ENCODE results near the gene SETD1B. TPM values are rescaled to one million over a fixed set of nuclear protein-coding genes. Genes with fewer than 3 reads are reported as not detected.
A peak's percentile ranks its signal among the peaks of the same experiment; 100 is the strongest.

SETD1B gene
- total RNA-seq, 5 donors from 2014 or later (not counting 1 experiment from before 2014, with no cell fraction given), result 87.7 to 106 (median 96.0) TPM

GRCh38 chr12:121823101-121823726, 19.4 kb downstream of the SETD1B start:
- H3K27ac Mint-ChIP-seq, result no peak overlapping the region
- peaks cover 3 to 17% (median 8%) of the 10 kb centered on the region in 3 donors for H3K4me1 Mint-ChIP-seq
- H3K4me3 Mint-ChIP-seq, result no peak overlapping the region
- H3K27me3 ChIP-seq (replicated peaks in 1 of 2; ENCODE audit: control insufficient read depth in 2 of 2, extremely low read depth in 1 of 2, insufficient read depth in 2 of 2, low read length in 1 of 2), result no peaks in the 10 kb centered on the region
- no peak overlapping the region for H3K27ac ChIP-seq (ENCODE audit: low read length)
- H3K36me3 ChIP-seq (ENCODE audit: control insufficient read depth in 2 of 2, extremely low read depth in 1 of 2, insufficient read depth in 1 of 2, low read length in 1 of 2), result peaks cover 37 to 81% of the 10 kb centered on the region in 2 donors
- no peaks in the 10 kb centered on the region for H3K9me3 ChIP-seq
- DNase-seq (no peak), ATAC-seq (replicated peaks in 1 of 4) (peak in 1 of 4 experiments; percentile 18)
- WGBS (ENCODE audit: insufficient coverage), result 97% methylated on average over 25 of the region's 36 CpGs
- ChIA-PET CTCF (interaction anchor here in 1 of 2 donors (1.0 to 1.2 kb wide), 2 partner anchors 11 to 65 kb away, joined by 3 read pairs; no protein-coding TSS in a partner anchor), POLR2A (no interaction called here)
- H3K9me3 Mint-ChIP-seq, result no peaks in the 10 kb centered on the region
- peaks cover 36% of the 10 kb centered on the region for H3K36me3 Mint-ChIP-seq
- H3K4me3 ChIP-seq (ENCODE audit: control insufficient read depth in 1 of 2, extremely low read depth in 1 of 2, low read length in 1 of 2), result no peak overlapping the region
- no peaks in the 10 kb centered on the region for H3K4me1 ChIP-seq (ENCODE audit: control insufficient read depth in 1 of 2, extremely low read depth in 1 of 2, insufficient read depth in 2 of 2, low read length in 2 of 2)
- H3K27me3 Mint-ChIP-seq, result no peaks in the 10 kb centered on the region

GRCh38 chr12:121823727-121824115, 19.9 kb downstream of the SETD1B start:
- H3K27ac Mint-ChIP-seq, result no peak overlapping the region
- Histone ChIP-seq H3K36me3 (ENCODE audit: control insufficient read depth in 2 of 2, extremely low read depth in 1 of 2, insufficient read depth in 1 of 2, low read length in 1 of 2) (peaks cover 41 to 85% of the 10 kb centered on the region in 2 donors), H3K4me1 (ENCODE audit: control insufficient read depth in 1 of 2, extremely low read depth in 1 of 2, insufficient read depth in 2 of 2, low read length in 2 of 2) (no peaks in the 10 kb centered on the region), H3K27ac (ENCODE audit: low read length) (no peak overlapping the region), H3K9me3 (no peaks in the 10 kb centered on the region), H3K4me3 (ENCODE audit: control insufficient read depth in 1 of 2, extremely low read depth in 1 of 2, low read length in 1 of 2) (no peak overlapping the region), H3K27me3 (replicated peaks in 1 of 2; ENCODE audit: control insufficient read depth in 2 of 2, extremely low read depth in 1 of 2, insufficient read depth in 2 of 2, low read length in 1 of 2) (no peaks in the 10 kb centered on the region)
- ChIA-PET POLR2A (interaction anchor here in 1 of 2 donors (0.5 kb wide), 1 partner anchor 18 kb away, joined by 5 read pairs; no protein-coding TSS in a partner anchor), CTCF (interaction anchor here in 1 of 2 donors (1.0 to 1.2 kb wide), 2 partner anchors 12 to 64 kb away, joined by 3 read pairs; no protein-coding TSS in a partner anchor)
- 98% methylated on average over 7 of the region's 12 CpGs for WGBS (ENCODE audit: insufficient coverage)
- H3K9me3 Mint-ChIP-seq, result no peaks in the 10 kb centered on the region
- peaks cover 42% of the 10 kb centered on the region for H3K36me3 Mint-ChIP-seq
- no peak overlapping the region for H3K4me3 Mint-ChIP-seq
- no peaks in the 10 kb centered on the region for H3K27me3 Mint-ChIP-seq
- H3K4me1 Mint-ChIP-seq, result peaks cover 8 to 22% (median 13%) of the 10 kb centered on the region in 3 donors
- ATAC-seq (replicated peaks in 1 of 4) (no peak), DNase-seq (no peak)

GRCh38 chr12:121825041-121825523, 21.3 kb downstream of the SETD1B start:
- Histone ChIP-seq H3K4me1 (ENCODE audit: control insufficient read depth in 1 of 2, extremely low read depth in 1 of 2, insufficient read depth in 2 of 2, low read length in 2 of 2) (no peaks in the 10 kb centered on the region), H3K27me3 (replicated peaks in 1 of 2; ENCODE audit: control insufficient read depth in 2 of 2, extremely low read depth in 1 of 2, insufficient read depth in 2 of 2, low read length in 1 of 2) (no peaks in the 10 kb centered on the region), H3K27ac (ENCODE audit: low read length) (no peak overlapping the region), H3K4me3 (ENCODE audit: control insufficient read depth in 1 of 2, extremely low read depth in 1 of 2, low read length in 1 of 2) (no peak overlapping the region), H3K36me3 (ENCODE audit: control insufficient read depth in 2 of 2, extremely low read depth in 1 of 2, insufficient read depth in 1 of 2, low read length in 1 of 2) (peaks cover 29 to 88% of the 10 kb centered on the region in 2 donors), H3K9me3 (no peaks in the 10 kb centered on the region)
- H3K9me3 Mint-ChIP-seq, result no peaks in the 10 kb centered on the region
- DNase-seq (no peak), ATAC-seq (replicated peaks in 1 of 4) (no peak)
- H3K36me3 Mint-ChIP-seq, result peaks cover 48% of the 10 kb centered on the region
- no peak overlapping the region for H3K4me3 Mint-ChIP-seq
- WGBS (ENCODE audit: insufficient coverage), result 96% methylated on average over 13 of the region's 18 CpGs
- H3K27ac Mint-ChIP-seq, result no peak overlapping the region
- H3K4me1 Mint-ChIP-seq, result peaks cover 9 to 24% (median 14%) of the 10 kb centered on the region in 3 donors
- H3K27me3 Mint-ChIP-seq, result no peaks in the 10 kb centered on the region
- POLR2A ChIA-PET, result no interaction called here
- CTCF ChIA-PET, result interaction anchor here in 1 of 2 donors (1.0 kb wide), 1 partner anchor 31 kb away, joined by 3 read pairs; no protein-coding TSS in a partner anchor

- Histone ChIP-seq H3K4me3 (ENCODE audit: control insufficient read depth in 1 of 2, extremely low read depth in 1 of 2, low read length in 1 of 2) (no peak overlapping the region), H3K27me3 (replicated peaks in 1 of 2; ENCODE audit: control insufficient read depth in 2 of 2, extremely low read depth in 1 of 2, insufficient read depth in 2 of 2, low read length in 1 of 2) (no peaks in the 10 kb centered on the region), H3K27ac (ENCODE audit: low read length) (no peak overlapping the region), H3K36me3 (ENCODE audit: control insufficient read depth in 2 of 2, extremely low read depth in 1 of 2, insufficient read depth in 1 of 2, low read length in 1 of 2) (peaks cover 24 to 86% of the 10 kb centered on the region in 2 donors), H3K9me3 (no peaks in the 10 kb centered on the region), H3K4me1 (ENCODE audit: control insufficient read depth in 1 of 2, extremely low read depth in 1 of 2, insufficient read depth in 2 of 2, low read length in 2 of 2) (no peaks in the 10 kb centered on the region)
- Mint-ChIP-seq H3K27me3 (no peaks in the 10 kb centered on the region), H3K27ac (peak overlapping the region in 1 of 2 donors; percentile 61), H3K36me3 (peaks cover 47% of the 10 kb centered on the region), H3K4me1 (peaks cover 9 to 24% (median 9%) of the 10 kb centered on the region in 3 donors), H3K9me3 (no peaks in the 10 kb centered on the region), H3K4me3 (peak overlapping the region in 1 of 3 donors; percentile 45)
- DNase-seq (no peak), ATAC-seq (replicated peaks in 1 of 4) (no peak)
- 92% methylated on average over 18 of the region's 18 CpGs for WGBS (ENCODE audit: insufficient coverage)
- POLR2A ChIA-PET, result interaction anchor here in 1 of 2 donors (0.6 to 1.0 kb wide), 3 partner anchors 16 to 1422 kb away, joined by 3 to 6 read pairs (median 3); no protein-coding TSS in a partner anchor
- CTCF ChIA-PET, result interaction anchor here in 1 of 2 donors (0.8 kb wide), 1 partner anchor 16 kb away, joined by 5 read pairs; no protein-coding TSS in a partner anchor
These were observed 22.7 kb downstream of the SETD1B start for GRCh38 chr12:121826318-121827150.

GRCh38 chr12:121827351-121828099, 23.7 kb downstream of the SETD1B start:
- ATAC-seq (replicated peaks in 1 of 4), result no peak
- H3K36me3 ChIP-seq (ENCODE audit: control insufficient read depth in 2 of 2, extremely low read depth in 1 of 2, insufficient read depth in 1 of 2, low read length in 1 of 2), result peaks cover 26 to 81% of the 10 kb centered on the region in 2 donors
- H3K27ac Mint-ChIP-seq, result peak overlapping the region in 1 of 2 donors; percentile 61

More at GRCh38 chr12:121827351-121828099, 23.7 kb downstream of the SETD1B start:
- Histone ChIP-seq H3K4me3 (ENCODE audit: control insufficient read depth in 1 of 2, extremely low read depth in 1 of 2, low read length in 1 of 2) (no peak overlapping the region), H3K27ac (ENCODE audit: low read length) (no peak overlapping the region), H3K9me3 (no peaks in the 10 kb centered on the region), H3K4me1 (ENCODE audit: control insufficient read depth in 1 of 2, extremely low read depth in 1 of 2, insufficient read depth in 2 of 2, low read length in 2 of 2) (no peaks in the 10 kb centered on the region), H3K27me3 (replicated peaks in 1 of 2; ENCODE audit: control insufficient read depth in 2 of 2, extremely low read depth in 1 of 2, insufficient read depth in 2 of 2, low read length in 1 of 2) (no peaks in the 10 kb centered on the region)
- H3K36me3 Mint-ChIP-seq, result peaks cover 50% of the 10 kb centered on the region
- POLR2A ChIA-PET, result interaction anchor here in 1 of 2 donors (0.6 to 1.0 kb wide), 3 partner anchors 17 to 212 kb away, joined by 3 to 6 read pairs (median 4); no protein-coding TSS in a partner anchor
- WGBS (ENCODE audit: insufficient coverage), result 96% methylated on average over 46 of the region's 48 CpGs
- peaks cover 9 to 24% (median 9%) of the 10 kb centered on the region in 3 donors for H3K4me1 Mint-ChIP-seq
- H3K9me3 Mint-ChIP-seq, result no peaks in the 10 kb centered on the region
- DNase-seq, result peak in 1 of 35 experiments; percentile 2
- no peak overlapping the region for H3K4me3 Mint-ChIP-seq
- no peaks in the 10 kb centered on the region for H3K27me3 Mint-ChIP-seq
- CTCF ChIA-PET, result interaction anchor here in 1 of 2 donors (1.0 kb wide), 1 partner anchor 11 kb away, joined by 3 read pairs; no protein-coding TSS in a partner anchor

Measured in T-cell (primary cell).